Subcutaneous abdominal adipose tissue (tissue), 5 donors: ENCODE results near the gene MIDN.
"Not testable (repeated sequence)": the region's sequence is repeated elsewhere in the genome, so short reads cannot be mapped to it uniquely, and the experiment has no call there.

ENCODE experiments used
- H3K27ac ChIP-seq: one replicate; pipeline ENCODE4 v1.7.0; 2013; ENCODE audit warnings: low read depth, mild to moderate bottlenecking, inconsistent platforms, low read length, moderate library complexity
- H3K27me3 ChIP-seq, 5 donors: one replicate each; pipeline ENCODE4 v1.7.0; 2013; ENCODE audit warnings: low read length in 5 of 5, inconsistent platforms in 1 of 5; ENCODE audit not compliant: control insufficient read depth in 5 of 5, insufficient read depth in 4 of 5
- H3K36me3 ChIP-seq, 5 donors: one replicate each; pipeline ENCODE4 v1.7.0; 2013; ENCODE audit warnings: low read length in 5 of 5; ENCODE audit not compliant: control insufficient read depth in 5 of 5, insufficient read depth in 5 of 5
- H3K4me1 ChIP-seq, 5 donors: one replicate each; pipeline ENCODE4 v1.7.0; 2013; ENCODE audit warnings: low read length in 5 of 5, mild to moderate bottlenecking in 3 of 5, moderate library complexity in 1 of 5; ENCODE audit not compliant: control insufficient read depth in 5 of 5, insufficient read depth in 5 of 5
- H3K4me3 ChIP-seq, 5 donors: one replicate each; pipeline ENCODE4 v1.7.0; 2013; ENCODE audit warnings: low read length in 5 of 5, low read depth in 1 of 5
- H3K9ac ChIP-seq, 5 donors: one replicate each; pipeline ENCODE4 v1.7.0; 2013; ENCODE audit warnings: low read length in 5 of 5, mild to moderate bottlenecking in 4 of 5, moderate library complexity in 3 of 5
- H3K9me3 ChIP-seq, 5 donors: one replicate each; pipeline ENCODE4 v1.7.0; 2013; ENCODE audit warnings: low read length in 5 of 5; ENCODE audit not compliant: control insufficient read depth in 5 of 5
- donor health status: healthy.
- donor health status: healthy.
- donor health status: healthy.
- donor health status: healthy.
- donor health status: healthy.

The MIDN gene

GRCh38 chr19:1248139-1248785, at the start of gene MIDN:
TSS of gene MIDN (plus strand) at chr19:1248583. CDS start at chr19:1250297, 1,714 bp downstream.
- Histone ChIP-seq H3K27me3 (no peaks in the 10 kb centered on the region), H3K27ac (peak within 1 kb of the TSS; percentile 93), H3K9me3 (no peaks in the 10 kb centered on the region), H3K4me3 (peak within 1 kb of the TSS in 4 of 5 donors; percentile 63 to 80 (median 70)), H3K4me1 (peaks cover 2 to 55% (median 49%) of the 10 kb centered on the region in 5 donors), H3K36me3 (peaks cover 0 to 8% (median 6%) of the 10 kb centered on the region in 5 donors), H3K9ac (peak within 1 kb of the TSS in 4 of 5 donors; percentile 71 to 84 (median 80))

- Histone ChIP-seq H3K27me3 (no peaks in the 10 kb centered on the region), H3K4me1 (peaks cover 3 to 19% (median 17%) of the 10 kb centered on the region in 5 donors), H3K36me3 (no peaks in the 10 kb centered on the region), H3K9me3 (no peaks in the 10 kb centered on the region), H3K9ac (no peak overlapping the region), H3K4me3 (no peak overlapping the region), H3K27ac (no peak overlapping the region)
Measured at GRCh38 chr19:1199531-1199930, 48.9 kb upstream of the MIDN start.

GRCh38 chr19:1200614-1201013, 47.8 kb upstream of the MIDN start:
- peaks cover 3 to 27% (median 24%) of the 10 kb centered on the region in 5 donors for H3K4me1 ChIP-seq
- not testable (repeated sequence) for H3K36me3 ChIP-seq, H3K9me3 ChIP-seq, H3K4me3 ChIP-seq, H3K27ac ChIP-seq, H3K9ac ChIP-seq, H3K27me3 ChIP-seq

DNA sequence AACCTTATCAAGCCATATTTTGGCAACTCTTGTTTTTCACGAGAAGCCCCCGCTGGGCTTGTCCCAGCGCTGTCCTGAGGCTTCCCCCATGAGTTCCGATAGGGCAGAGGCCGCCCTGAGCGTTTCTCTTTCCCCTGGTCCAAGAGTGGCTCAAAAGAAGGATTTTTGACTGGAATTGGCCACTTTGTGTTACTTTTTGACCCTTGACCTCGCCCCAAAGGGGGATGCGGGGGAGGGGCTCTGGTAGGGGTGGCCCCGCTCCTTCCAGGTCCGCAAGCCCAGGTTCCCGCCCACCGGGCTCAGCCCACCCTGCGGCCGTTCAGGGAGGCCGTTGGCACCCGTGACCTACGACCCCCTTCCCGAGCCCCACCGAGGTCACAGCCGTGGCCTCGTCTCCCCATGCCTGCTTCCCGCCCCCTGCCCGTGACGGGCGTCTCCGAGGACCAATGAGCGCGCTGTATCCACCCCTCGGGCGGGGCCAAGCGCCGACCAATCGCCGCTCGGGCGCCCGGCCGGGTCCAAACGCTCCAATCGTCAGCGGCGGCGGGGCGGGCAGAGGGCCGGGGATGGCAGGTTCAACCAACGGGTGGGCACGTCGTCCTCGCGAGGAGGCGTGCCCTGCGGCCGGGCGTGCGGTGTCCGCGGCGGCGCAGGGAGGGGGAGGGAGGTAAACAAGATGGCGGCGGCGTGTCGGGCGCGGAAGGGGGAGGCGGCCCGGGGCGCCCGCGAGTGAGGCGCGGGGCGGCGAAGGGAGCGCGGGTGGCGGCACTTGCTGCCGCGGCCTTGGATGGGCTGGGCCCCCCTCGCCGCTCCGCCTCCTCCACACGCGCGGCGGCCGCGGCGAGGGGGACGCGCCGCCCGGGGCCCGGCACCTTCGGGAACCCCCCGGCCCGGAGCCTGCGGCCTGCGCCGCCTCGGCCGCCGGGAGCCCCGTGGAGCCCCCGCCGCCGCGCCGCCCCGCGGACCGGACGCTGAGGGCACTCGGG, 43.0 kb upstream of the MIDN start, which contains the start of gene STK11:
STK11 (plus strand) TSS at position 665 of the 986 bp plus-strand sequence. CDS start 1,136 bp downstream, outside the sequence.
- peaks cover 7 to 66% (median 60%) of the 10 kb centered on the region in 5 donors for H3K4me1 ChIP-seq
- peak within 1 kb of the TSS in 4 of 5 donors; percentile 76 to 84 (median 82) for H3K9ac ChIP-seq
- peak within 1 kb of the TSS; percentile 64 to 75 (median 73) for H3K4me3 ChIP-seq
- no peaks in the 10 kb centered on the region for H3K9me3 ChIP-seq
- H3K27ac ChIP-seq, result peak within 1 kb of the TSS; percentile 82
- peaks cover 0 to 7% (median 3%) of the 10 kb centered on the region in 5 donors for H3K36me3 ChIP-seq
- no peaks in the 10 kb centered on the region for H3K27me3 ChIP-seq

GRCh38 chr19:1206150-1206863, 42.1 kb upstream of the MIDN start:
- Histone ChIP-seq H3K4me1 (peaks cover 7 to 69% (median 63%) of the 10 kb centered on the region in 5 donors), H3K9ac (peak overlapping the region; percentile 76 to 84 (median 82)), H3K9me3 (no peaks in the 10 kb centered on the region), H3K27ac (peak overlapping the region; percentile 77), H3K27me3 (no peaks in the 10 kb centered on the region), H3K36me3 (peaks cover 0 to 7% (median 3%) of the 10 kb centered on the region in 5 donors), H3K4me3 (peak overlapping the region; percentile 64 to 75 (median 73))

- Histone ChIP-seq H3K27me3 (no peaks in the 10 kb centered on the region), H3K4me1 (peaks cover 7 to 76% (median 70%) of the 10 kb centered on the region in 5 donors), H3K9ac (peak overlapping the region; percentile 76 to 84 (median 82)), H3K27ac (peak overlapping the region; percentile 77), H3K4me3 (peak overlapping the region; percentile 64 to 75 (median 73)), H3K36me3 (peaks cover 0 to 7% (median 3%) of the 10 kb centered on the region in 5 donors), H3K9me3 (no peaks in the 10 kb centered on the region)
Measured at GRCh38 chr19:1206864-1207450, 41.4 kb upstream of the MIDN start.

DNA sequence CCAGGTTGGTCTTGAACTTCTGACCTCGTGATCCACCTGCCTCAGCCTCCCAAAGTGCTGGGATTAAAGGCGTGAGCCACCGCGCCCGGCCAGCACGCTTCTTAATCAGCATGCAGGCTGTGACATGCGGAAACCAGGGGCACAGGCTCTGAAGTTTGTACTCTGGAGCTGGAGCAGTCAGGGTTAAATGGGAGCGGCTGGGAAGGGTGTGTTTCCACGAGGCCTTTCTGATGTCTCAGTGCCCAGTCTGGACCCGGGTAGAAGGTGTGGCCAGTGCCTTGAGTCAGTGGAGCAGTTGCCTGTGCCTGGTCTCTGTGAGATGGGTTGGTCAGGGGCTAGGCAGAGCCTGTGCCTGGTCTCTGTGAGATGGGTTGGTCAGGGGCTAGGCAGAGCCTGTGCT, 39.6 kb upstream of the MIDN start:
- Histone ChIP-seq H3K4me1 (peaks cover 9 to 75% (median 66%) of the 10 kb centered on the region in 5 donors), H3K4me3 (peak overlapping the region in 1 of 5 donors; percentile 10), H3K36me3 (peaks cover 0 to 12% (median 3%) of the 10 kb centered on the region in 5 donors)
- H3K27me3 ChIP-seq, H3K9ac ChIP-seq, H3K27ac ChIP-seq, H3K9me3 ChIP-seq: not testable (repeated sequence)

- Histone ChIP-seq H3K4me1 (peaks cover 12 to 76% (median 69%) of the 10 kb centered on the region in 5 donors), H3K9me3 (no peaks in the 10 kb centered on the region), H3K9ac (no peak overlapping the region), H3K27me3 (no peaks in the 10 kb centered on the region), H3K27ac (no peak overlapping the region), H3K4me3 (no peak overlapping the region), H3K36me3 (peaks cover 0 to 12% (median 3%) of the 10 kb centered on the region in 5 donors)
Measured at GRCh38 chr19:1210227-1210538, 38.2 kb upstream of the MIDN start.

DNA sequence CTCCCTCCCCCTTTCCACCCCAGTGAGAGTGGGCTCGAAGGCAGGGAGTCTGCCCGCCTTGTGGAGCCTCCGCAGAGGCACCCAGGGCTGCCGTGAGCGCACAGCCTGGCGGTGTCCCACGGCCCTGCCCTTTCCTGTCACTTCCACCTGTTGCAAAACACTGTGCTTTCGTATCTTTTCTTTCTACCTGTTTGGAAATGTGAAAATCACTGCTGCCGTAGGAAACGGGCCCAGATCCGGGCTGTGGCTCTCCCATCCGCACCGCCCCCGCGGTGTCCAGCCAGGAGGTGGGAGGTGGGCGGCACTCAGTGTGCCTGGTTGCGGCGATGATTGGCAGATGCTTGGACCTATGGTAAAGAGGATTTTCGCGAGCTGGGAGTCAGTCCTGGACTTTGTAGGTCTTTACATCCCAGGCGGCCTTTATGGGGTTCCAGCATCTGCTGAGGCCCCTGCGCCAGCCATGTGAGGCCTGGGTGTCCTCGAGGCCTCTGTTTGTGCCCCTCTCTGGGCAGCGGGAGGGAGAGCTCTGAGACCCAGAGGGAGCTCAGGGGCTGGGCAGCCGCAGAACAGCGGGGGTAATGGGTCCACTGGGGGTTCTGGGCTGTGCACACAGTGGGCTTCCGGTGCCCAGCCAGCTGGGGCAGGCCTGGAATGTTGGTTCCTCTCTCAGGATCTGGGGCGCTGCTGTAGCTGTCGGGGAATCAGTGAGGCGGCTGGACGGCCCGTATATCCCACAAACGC, 36.7 kb upstream of the MIDN start:
- Histone ChIP-seq H3K27me3 (no peaks in the 10 kb centered on the region), H3K4me1 (peaks cover 15 to 82% (median 71%) of the 10 kb centered on the region in 5 donors), H3K9ac (peak overlapping the region in 1 of 5 donors; percentile 41), H3K4me3 (no peak overlapping the region), H3K27ac (no peak overlapping the region), H3K9me3 (no peaks in the 10 kb centered on the region), H3K36me3 (peaks cover 0 to 14% (median 3%) of the 10 kb centered on the region in 5 donors)
